Activated T-cell treated with anti-CD3 and anti-CD28 coated beads, Interleukin-2, amount 50 U/mL, for 1 hour (primary cell): ENCODE measurements around the gene SLC22A8.
"Not testable (repeated sequence)": the region's sequence is repeated elsewhere in the genome, so short reads cannot be mapped to it uniquely, and the experiment has no call there.

Source experiments
- DNase-seq: peaks from one replicate; pipeline ENCODE4 v3.0.0-alpha.2; 2020

SLC22A8 gene, protein sequence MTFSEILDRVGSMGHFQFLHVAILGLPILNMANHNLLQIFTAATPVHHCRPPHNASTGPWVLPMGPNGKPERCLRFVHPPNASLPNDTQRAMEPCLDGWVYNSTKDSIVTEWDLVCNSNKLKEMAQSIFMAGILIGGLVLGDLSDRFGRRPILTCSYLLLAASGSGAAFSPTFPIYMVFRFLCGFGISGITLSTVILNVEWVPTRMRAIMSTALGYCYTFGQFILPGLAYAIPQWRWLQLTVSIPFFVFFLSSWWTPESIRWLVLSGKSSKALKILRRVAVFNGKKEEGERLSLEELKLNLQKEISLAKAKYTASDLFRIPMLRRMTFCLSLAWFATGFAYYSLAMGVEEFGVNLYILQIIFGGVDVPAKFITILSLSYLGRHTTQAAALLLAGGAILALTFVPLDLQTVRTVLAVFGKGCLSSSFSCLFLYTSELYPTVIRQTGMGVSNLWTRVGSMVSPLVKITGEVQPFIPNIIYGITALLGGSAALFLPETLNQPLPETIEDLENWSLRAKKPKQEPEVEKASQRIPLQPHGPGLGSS

DNA sequence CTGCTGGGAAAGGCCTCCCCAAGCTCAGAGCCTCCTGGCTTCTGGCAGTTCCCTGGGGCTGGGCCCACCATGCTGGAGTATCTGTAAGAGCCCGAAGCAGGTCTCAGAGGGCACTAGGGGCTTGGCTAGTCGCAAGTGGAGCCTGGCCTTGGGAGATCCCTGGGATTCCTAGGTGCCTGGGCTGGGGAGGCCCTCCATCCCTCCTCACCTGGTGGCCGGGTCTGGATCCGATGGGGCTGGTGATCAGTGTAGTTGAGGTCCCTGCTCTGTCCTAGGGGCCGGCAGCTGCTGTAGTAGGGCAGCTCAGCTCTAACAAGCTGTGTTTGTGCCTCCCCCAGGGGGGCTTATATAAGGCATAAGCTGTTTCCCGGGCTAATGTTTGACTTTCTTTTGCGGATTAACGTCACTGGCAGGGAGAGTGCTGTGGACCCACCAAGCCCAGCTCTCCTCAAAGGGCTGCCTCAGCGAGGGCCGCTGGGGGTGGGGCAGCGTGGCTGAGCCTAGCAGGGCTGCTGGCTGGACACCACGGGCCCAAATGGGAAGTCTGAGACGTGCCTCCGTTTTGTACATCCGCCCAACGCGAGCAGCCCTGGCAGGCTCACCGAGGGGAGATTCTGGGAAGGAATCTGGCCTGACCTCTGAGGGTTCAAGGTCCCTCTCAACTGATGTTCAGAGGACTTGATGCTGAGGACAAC is at the start of gene SLC22A8:
SLC22A8 (minus strand) TSS at position 321 of the 695 bp plus-strand sequence. CDS start 883 bp downstream, outside the sequence.
- no peak for DNase-seq

DNA sequence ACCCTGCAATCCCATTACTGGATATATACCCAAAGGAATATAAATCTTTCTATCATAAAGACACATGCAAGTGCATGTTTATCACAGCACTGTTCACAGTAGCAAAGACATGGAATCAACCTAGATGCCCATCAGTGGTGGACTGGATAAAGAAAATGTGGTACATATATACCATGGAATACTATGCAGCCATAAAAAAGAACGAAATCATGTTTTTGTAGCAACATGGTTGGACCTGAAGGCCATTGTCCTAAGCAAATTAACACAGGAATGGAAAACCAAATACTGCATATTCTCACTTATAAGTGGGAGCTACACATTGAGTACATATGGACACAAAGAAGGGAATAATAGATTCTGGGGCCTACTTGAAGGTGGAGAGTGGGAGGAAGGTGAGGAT is 30.6 kb upstream of the SLC22A8 start:
- not testable (repeated sequence) for DNase-seq

DNA sequence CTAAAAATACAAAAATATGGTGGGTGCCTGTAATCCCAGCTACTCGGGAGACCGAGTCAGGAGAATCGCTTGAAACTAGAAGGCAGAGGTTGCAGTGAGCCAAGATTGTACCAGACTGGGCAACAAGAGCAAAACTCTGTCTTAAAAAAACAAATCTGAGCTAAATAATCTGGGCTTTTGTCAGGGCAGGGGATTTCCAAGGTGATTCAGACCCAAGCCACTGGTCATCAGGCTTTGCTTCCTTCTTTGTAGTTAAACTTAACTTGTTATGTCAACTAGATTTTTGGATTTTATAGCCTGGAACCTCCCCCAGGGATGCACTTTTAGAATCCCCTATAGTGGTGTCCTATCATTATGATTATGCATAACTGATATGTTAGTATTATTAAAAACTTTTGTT is 27.0 kb upstream of the SLC22A8 start:
- DNase-seq = no peak

DNA sequence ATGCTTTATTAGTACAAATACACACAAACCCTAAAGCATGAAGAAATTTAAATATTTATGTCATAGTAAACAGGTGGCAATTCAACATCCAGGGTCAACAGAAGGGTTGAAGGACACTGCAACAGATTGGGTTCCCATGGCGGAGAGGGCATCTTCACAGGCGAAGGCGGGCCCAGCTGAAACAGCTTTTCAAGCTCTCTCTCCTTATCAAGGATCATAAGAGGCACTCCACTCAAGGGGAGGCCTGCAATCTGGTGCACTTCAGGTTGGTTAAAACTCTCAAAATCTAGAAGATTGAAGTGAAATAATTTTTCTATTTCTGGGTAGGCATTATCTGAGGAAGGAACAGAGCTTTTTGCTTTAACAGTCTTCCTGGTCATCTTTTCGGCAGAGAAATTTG is 16.8 kb upstream of the SLC22A8 start:
- DNase-seq = no peak

DNA sequence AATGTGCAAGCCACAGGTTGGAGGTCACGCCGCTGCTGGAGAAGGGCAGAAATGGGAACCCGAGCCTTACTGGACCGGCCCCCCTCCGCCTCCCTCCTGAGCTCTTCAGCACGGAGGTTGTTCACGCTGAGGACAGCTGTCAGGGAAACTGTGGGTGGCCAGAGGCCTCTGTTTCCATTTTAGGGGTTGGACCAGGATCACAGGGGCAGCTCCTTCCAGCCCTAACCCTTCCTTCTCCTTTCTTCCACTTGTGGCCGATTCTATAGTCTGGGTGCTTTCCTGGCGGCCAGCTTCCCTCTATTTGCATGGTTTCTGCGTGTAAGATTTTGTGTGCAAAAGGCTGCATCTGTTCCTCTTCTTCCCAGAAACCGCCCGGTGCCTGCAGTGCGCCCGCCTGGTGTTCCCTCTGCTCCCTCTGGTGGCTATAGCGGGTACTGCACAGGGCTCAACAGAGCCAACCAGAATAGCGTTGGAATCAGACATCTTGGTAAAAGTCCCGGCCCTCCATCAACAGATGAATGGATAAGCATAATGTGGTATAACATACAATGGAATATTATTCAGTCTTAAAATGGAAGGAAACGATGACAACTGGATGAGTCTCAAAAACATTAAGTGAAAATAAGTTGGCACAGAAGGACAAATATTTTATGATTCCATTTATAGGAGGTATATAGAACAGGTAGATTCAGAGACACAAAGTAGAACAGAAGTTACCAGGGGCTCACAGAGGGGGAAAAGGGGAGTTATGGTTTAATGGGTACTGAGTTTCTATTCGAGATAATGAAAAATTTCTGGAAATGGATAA is 8.4 kb upstream of the SLC22A8 start:
- DNase-seq = peak; percentile 86

DNA sequence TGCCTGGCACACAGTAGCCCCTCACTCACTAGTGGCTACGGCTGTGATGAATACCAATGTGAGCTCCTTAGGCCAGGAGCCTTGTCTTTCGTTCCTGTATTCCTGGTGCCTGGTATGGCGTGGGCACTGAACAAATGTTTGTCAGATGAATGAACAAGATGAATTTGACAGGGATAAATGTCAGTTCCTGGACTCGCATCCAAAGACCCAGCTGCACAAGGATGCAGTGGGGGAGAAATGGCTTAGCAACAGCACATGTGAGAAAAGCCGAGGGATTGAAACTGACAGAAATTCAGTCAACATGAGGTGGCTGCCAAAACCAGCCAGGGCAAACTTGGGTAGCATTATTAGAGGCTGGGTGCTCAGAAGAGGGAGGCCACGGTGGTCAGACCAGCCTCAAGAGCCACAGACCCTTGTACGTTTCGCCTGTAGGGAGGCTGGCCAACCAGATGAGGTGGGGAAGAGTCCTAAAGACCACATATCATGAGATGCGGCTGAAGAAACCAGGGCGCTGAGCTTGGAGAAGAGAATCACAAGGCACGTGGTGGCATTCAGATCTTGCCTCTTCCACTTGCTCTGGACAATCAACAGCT is 7.7 kb upstream of the SLC22A8 start:
- no peak for DNase-seq

DNA sequence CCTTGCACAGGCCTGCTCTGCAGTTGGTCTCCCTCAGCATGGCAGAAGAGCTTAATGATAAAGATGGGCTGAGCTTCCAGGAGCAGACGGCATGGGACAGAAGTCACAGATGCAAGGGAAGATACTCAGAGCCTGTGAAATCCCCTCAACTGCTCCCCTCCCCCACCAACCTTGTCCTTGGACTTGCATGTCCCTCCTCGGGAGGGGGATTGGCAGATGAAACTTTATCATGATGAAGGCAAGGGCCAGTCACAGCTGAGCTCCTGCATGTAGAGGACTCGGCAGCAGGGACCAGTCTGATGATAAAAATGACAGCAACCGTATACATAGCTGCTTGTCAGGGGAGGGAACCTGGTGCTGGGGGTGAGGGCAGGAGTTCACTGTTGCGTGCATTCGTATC is 6.8 kb upstream of the SLC22A8 start:
- no peak for DNase-seq

DNA sequence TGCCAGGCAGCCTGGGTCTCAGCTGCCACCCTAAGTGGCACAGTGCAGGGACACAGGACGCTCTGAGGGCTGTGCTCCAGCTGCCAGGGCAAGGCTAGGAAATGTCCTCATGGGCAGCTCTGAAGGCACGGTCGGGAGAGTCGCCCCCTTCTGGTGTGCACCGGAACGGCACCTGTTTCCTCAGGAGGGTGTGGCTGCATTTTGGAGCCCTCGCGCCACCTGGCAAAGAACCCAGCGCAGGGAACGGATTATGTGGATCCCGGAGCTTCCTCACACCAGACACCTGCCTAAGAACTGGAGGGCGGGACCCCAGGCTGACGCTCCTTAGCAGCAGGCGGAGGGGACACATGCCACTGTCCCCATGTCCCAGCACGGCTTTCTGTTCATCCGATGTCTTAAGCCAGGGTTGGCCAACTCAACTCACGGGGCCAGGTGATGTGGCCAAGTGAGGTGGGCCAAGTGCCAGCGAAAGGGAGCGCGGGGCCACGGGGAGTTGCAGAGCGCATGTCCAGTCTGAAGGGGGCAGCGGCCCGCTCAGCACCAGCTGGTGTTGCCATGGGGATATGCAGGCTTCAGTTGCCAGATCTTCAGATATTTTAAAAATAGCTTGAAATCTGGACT is 5.1 kb upstream of the SLC22A8 start:
- DNase-seq = no peak

DNA sequence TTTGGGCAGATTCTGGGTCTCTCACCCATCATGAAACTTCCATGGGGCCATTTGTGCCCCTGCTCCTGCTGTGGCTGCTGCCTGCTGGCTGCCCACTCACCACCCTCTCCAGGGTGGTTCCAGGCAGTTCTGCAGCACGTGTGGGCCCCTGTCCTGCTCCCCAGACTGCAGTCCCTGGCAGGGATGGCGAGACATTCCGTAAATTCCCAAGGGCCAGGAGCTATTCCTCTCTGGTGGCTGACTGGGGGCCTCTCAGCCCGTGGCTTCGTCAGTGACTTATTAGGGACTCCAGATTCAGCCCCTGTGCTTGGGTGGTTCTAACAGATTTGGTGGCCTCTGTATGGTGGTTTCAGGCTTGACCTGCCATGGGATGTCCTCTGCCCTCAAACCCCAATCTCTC is 3.9 kb upstream of the SLC22A8 start:
- no peak for DNase-seq

DNA sequence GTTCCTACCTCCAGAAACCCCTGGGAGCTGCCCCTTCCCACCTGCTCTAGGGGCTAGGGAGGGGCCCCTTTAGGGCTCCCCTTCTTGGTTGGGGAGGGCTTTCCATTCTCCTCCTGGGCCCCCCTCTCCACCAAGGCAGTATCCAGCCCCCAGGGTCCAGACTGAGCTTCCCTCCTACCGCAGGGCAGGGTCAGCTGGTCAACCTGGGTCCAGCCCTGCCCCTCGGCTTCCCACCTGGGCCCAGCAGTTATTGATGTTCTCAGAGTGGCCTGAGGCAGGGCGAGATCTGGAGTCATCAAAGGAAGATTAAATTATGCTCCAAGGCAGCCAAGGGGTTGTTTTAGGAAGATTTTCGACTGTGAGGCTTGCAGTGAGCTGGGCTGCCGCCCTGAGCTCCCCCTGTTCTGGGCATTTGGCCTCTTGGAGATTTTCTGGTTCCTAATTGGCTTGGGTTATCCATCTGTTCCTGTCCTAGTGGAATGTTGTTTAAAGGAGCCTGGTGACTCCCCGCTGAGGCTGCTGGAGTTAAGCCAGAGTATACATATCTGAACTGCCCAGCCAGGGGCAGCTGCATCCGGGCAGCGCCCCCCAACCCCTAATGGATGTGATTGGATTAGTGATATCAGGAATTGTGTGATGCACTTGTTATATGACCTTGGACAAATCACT is 1.8 kb upstream of the SLC22A8 start:
- DNase-seq = no peak

DNA sequence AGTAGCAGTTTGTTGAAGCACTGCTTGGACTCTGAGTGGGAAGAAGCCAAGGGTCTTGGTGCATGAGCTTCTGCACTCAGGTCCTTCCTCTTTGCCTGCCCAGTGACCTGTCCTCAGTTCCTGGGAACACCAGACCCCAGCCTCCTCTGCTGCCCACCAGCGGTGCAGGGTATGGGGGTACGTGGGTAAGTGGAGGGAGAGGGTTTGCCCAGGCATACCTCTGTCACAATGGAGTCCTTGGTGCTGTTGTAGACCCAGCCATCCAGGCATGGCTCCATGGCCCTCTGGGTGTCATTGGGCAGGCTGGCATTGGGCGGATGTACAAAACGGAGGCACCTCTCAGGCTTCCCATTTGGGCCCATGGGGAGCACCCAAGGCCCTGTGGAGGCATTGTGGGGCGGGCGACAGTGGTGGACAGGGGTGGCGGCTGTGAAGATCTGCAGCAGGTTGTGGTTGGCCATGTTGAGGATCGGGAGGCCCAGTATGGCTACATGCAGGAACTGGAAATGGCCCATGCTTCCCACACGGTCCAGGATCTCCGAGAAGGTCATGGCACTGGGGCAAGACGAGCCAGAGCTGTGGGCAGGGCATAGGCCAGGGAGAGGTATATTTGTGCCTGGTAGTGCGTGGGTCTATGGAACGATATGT is 1.1 kb downstream of the SLC22A8 start:
- DNase-seq = no peak

DNA sequence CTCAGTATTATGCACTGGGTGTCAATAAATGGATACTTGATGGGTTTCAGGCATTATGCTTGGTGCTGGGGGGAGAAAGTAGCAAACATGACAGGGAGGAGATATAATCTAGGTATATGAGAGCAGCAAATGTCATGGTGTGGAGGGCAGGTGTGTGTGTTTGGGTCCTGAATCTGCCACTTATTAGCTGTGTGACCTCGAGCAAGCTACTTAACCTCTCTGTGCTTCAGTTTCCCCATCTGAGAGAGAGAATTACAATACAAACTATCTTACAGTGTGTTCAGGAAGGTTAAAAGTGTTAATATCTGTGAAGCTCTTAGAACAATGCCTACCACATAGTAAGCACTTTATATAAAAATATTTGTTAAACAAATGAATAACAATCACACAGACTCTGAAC is 2.8 kb downstream of the SLC22A8 start:
- no peak for DNase-seq

DNA sequence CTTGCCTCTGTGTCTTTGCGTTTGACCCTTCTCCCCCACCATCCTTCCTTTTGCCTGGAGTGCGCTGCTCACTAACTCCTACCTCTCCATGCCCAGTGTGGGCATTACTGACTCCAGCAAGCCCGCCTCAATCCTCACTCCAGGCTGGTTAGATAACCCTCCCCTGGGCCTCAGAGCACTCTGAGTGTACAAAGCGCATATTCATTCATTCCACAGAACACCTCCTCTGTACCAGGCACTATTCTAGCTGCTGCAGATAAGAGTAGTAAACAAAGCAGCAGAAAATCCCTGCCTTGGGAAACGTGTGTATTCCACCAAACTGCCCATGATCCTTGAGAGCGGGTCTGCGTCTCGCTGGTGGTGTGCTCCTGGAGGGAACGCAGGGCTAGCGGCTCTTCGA is 3.2 kb downstream of the SLC22A8 start:
- no peak for DNase-seq

DNA sequence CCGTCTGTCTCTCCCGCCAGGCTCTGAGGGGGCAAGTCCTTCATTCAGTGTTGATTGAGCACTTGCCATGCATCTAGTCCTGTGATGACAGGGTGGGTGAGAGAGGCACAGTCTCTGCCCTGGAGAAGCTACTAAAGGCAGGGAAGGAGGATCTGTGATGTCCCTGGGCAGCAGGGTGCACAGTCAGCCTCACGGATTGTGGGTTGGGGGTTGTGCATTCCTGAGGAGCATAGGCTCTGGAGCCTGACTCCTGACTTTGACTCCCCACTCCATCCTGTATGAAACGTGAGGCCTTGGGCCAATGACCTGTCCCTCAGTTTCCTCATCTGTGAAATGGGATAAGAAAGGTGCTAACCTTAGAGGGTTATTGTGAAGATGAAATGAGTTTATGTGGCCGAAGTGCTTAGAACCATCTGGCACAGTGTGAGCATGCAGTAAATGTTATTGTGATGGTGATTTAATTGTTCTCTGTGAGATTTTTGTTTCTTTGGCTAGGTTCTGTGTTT is 4.7 kb downstream of the SLC22A8 start:
- no peak for DNase-seq

DNA sequence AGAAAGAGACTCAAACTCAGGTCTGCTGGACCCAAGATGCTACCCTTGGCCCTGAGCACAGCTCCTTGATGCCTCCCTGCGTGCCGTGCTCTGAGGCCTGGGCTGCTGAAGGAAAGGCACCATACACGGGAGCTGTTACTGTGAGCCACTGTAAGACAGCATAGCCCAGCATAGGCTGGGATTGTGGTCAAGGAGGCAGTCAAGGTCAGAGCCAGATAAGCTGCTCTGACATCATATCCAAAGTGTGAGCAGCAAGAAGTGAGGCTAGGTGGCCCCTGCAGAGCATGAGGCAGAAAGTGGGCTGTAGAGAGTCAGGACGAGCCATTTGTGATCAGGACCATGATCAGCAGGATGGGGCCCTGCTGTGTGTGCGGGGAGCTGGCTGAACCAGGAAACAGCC is 7.7 kb downstream of the SLC22A8 start:
- no peak for DNase-seq

DNA sequence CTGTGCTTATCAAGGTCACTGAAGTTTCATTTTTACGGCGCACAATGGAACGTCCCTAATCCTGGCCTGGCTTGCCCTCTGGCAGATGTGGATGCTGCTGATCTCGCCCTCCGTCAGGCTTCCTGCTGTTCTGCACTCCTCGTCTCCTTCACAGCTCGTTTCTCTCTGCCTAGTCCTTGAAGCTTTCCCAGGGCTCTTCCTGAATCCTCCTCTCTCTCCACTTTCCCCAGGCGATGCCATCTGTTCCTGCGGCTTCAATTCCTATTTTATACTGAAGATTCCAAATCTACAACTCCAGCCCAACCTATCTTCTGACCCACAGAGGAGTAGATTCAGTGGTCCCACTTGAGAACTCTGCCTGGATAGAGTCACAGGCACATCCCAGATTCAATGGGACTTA is 14.2 kb downstream of the SLC22A8 start:
- no peak for DNase-seq

DNA sequence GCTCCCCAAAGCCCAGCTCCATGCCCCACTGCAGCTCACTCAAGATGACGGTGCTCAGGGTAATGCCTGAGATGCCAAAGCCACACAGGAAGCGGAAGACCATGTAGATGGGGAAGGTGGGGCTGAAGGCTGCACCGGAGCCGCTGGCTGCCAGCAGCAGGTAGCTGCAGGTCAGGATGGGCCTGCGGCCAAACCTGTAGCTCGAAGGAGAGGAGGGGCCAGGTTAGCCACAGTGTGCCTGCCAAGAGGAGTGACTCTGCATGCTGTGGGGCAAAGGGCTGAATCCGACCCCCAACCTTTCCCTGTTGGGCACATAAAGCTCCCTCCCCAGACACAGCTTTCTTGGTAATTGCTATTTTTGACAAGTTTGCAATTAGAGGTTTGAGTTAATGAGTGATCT is 16.0 kb downstream of the SLC22A8 start:
- DNase-seq = no peak

DNA sequence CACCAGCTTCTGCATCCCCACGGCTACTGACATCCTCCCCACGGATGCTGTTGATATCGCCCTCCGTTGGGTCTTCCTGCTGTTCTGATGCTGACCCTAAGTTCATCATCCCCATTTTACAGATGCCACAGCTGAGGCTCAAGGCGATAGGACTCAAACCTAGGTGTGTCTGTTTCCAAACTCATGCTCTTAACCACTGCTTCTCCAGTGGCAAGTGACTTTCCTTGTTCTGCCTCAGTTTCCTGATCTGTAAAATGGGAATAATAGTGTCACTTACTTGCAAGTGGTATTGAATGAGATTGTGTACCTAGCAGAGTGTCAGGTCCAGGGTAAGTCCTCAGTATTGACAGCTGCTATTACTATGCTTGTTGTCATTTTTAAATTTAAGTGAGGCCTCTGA is 16.5 kb downstream of the SLC22A8 start:
- DNase-seq = no peak

DNA sequence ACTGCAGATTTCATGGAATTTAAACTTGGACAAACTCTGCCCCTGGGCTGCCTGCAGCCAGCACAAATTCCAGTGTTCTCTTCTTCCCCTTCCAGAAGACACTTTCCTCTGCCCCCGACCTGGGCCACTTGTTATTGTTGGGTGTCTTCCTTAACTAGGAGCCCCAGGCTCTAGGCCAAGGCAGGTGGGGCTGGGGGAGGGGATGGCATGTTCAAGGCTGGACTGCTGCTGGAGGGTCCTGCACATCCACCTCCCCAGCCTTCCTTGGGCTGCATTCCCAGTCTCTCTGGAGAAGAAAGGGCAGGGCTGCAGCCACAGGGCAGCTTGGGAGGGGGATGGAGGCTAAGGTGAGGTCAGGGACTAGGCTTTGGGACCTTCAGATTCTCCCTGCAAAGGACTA is 19.4 kb downstream of the SLC22A8 start:
- no peak for DNase-seq

DNA sequence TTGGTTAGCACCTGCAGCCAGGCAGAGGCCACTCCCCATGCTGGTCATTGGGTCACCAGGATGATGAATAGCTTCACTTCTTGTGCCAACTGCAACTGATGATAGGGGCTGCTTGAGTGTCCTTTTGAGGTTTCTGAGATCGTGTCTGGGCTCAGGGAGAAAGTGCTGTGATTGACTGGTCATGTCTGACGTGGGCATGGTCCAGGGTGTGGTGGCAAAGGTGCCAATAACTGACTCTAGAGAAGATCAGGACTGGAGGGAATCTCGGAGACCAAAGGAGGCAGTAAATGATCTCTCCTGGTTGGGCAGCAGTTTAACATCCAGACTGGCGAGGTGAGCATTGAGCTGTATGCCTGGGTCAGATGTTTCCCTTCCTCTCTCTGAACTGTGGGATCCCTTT is 20.9 kb downstream of the SLC22A8 start:
- no peak for DNase-seq

DNA sequence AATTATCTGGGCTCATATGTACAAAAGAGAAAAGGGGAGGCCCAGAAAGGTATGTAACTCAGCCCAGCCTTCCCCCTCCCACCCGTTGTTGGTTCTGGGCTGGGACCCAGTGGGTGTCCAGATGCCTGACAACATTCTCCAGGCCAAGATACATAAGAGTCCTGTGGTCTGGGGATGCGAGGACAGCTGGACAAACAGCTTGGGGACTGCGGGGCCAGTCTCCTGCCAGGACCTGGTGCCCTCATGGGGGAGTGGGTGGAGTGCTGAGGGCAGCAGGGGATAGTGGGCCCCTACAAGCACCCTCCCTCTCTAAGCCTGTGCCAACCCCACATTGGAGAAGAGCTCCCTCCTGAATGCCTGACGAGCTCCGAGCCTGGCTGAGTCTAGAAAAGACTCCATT is 27.4 kb downstream of the SLC22A8 start:
- DNase-seq = no peak
